Immature natural killer cell (primary cell): ENCODE results near the gene COX7A2. TPM values are rescaled to one million over a fixed set of nuclear protein-coding genes. Genes with fewer than 3 reads are reported as not detected.
A peak's percentile ranks its signal among the peaks of the same experiment; 100 is the strongest.

Experiments
- DNase-seq, 3 donors: peaks; one replicate each; pipeline ENCODE4 v3.0.0; 2022; ENCODE audit warnings: mixed read lengths in 1 of 3
- H3K27ac Mint-ChIP-seq, 6 donors: one replicate each; pipeline ENCODE4 v1.8.0; 2020; ENCODE audit warnings: mixed read lengths in 6 of 6, mild to moderate bottlenecking in 5 of 6, inconsistent platforms in 4 of 6, moderate library complexity in 3 of 6
- H3K27me3 Mint-ChIP-seq, 3 donors: one replicate each; pipeline ENCODE4 v1.8.0; 2020 to 2021; ENCODE audit warnings: low read depth in 3 of 3, mild to moderate bottlenecking in 3 of 3, mixed read lengths in 3 of 3, moderate library complexity in 3 of 3, inconsistent platforms in 1 of 3
- H3K36me3 Mint-ChIP-seq, 3 donors: one replicate each; pipeline ENCODE4 v1.8.0; 2020; ENCODE audit warnings: mixed read lengths in 3 of 3, inconsistent platforms in 2 of 3, mild to moderate bottlenecking in 2 of 3
- H3K4me1 Mint-ChIP-seq, 2 donors: one replicate each; pipeline ENCODE4 v1.8.0; 2020; ENCODE audit warnings: inconsistent platforms in 2 of 2, mild to moderate bottlenecking in 2 of 2, mixed read lengths in 2 of 2, moderate library complexity in 1 of 2
- H3K4me3 Mint-ChIP-seq, 5 donors: one replicate each; pipeline ENCODE4 v1.8.0; 2020; ENCODE audit warnings: mild to moderate bottlenecking in 5 of 5, mixed read lengths in 5 of 5, inconsistent platforms in 3 of 5, moderate library complexity in 3 of 5
- H3K9me3 Mint-ChIP-seq, 6 donors: one replicate each; pipeline ENCODE4 v1.8.0; 2020; ENCODE audit warnings: mild to moderate bottlenecking in 6 of 6, mixed read lengths in 6 of 6, inconsistent platforms in 4 of 6, moderate library complexity in 3 of 6
- polyA plus RNA-seq, 3 donors: library from polyadenylated mRNA; unstranded; fragments of 300-500 nt; fragmentation: Illumina TruSeq; gene quantifications; one replicate each; pipeline ENCODE4 v1.2.3, GENCODE V29; 2021

The COX7A2 gene
- polyA plus RNA-seq, 3 donors from 2014 or later, result 732 to 1,349 (median 964) TPM

- DNase-seq, result no peak
- no peak overlapping the region for H3K4me3 Mint-ChIP-seq
- H3K4me1 Mint-ChIP-seq, result no peaks in the 10 kb centered on the region
- H3K27ac Mint-ChIP-seq, result no peak overlapping the region
- H3K36me3 Mint-ChIP-seq, result no peaks in the 10 kb centered on the region
- H3K27me3 Mint-ChIP-seq, result peaks cover 3 to 19% (median 4%) of the 10 kb centered on the region in 3 donors
- H3K9me3 Mint-ChIP-seq, result no peaks in the 10 kb centered on the region
These were observed 19.2 kb downstream of the COX7A2 start for GRCh38 chr6:75224303-75224926.

- Mint-ChIP-seq H3K27me3 (peaks cover 0 to 23% (median 4%) of the 10 kb centered on the region in 3 donors), H3K9me3 (no peaks in the 10 kb centered on the region), H3K27ac (no peak overlapping the region), H3K36me3 (no peaks in the 10 kb centered on the region), H3K4me1 (no peaks in the 10 kb centered on the region), H3K4me3 (no peak overlapping the region)
- DNase-seq, result no peak
These were observed 20.2 kb downstream of the COX7A2 start for GRCh38 chr6:75223428-75223827.

- Mint-ChIP-seq H3K4me3 (no peak overlapping the region), H3K27ac (no peak overlapping the region), H3K36me3 (no peaks in the 10 kb centered on the region), H3K4me1 (no peaks in the 10 kb centered on the region), H3K9me3 (no peaks in the 10 kb centered on the region), H3K27me3 (peaks cover under 1 to 21% (median 2%) of the 10 kb centered on the region in 3 donors)
- DNase-seq, result no peak
These were observed 21.3 kb downstream of the COX7A2 start for GRCh38 chr6:75222261-75222660.

GRCh38 chr6:75221116-75221515, 22.5 kb downstream of the COX7A2 start:
- Mint-ChIP-seq H3K9me3 (no peaks in the 10 kb centered on the region), H3K27ac (no peak overlapping the region), H3K27me3 (peaks cover 3 to 21% (median 4%) of the 10 kb centered on the region in 3 donors), H3K36me3 (no peaks in the 10 kb centered on the region), H3K4me1 (no peaks in the 10 kb centered on the region), H3K4me3 (no peak overlapping the region)
- DNase-seq, result no peak

- DNase-seq, result no peak
- Mint-ChIP-seq H3K9me3 (no peaks in the 10 kb centered on the region), H3K4me3 (no peak overlapping the region), H3K27me3 (peaks cover 4 to 20% (median 5%) of the 10 kb centered on the region in 3 donors), H3K27ac (no peak overlapping the region), H3K4me1 (no peaks in the 10 kb centered on the region), H3K36me3 (no peaks in the 10 kb centered on the region)
These were observed 23.2 kb downstream of the COX7A2 start for GRCh38 chr6:75220357-75220756.

GRCh38 chr6:75219263-75219662, 24.3 kb downstream of the COX7A2 start:
- Mint-ChIP-seq H3K4me3 (no peak overlapping the region), H3K27me3 (peaks cover 4 to 17% (median 5%) of the 10 kb centered on the region in 3 donors), H3K27ac (no peak overlapping the region), H3K9me3 (no peaks in the 10 kb centered on the region), H3K4me1 (no peaks in the 10 kb centered on the region), H3K36me3 (no peaks in the 10 kb centered on the region)
- DNase-seq, result no peak

GRCh38 chr6:75217193-75217592, 26.4 kb downstream of the COX7A2 start:
- Mint-ChIP-seq H3K27ac (peak overlapping the region in 1 of 6 donors; percentile 64), H3K36me3 (no peaks in the 10 kb centered on the region), H3K27me3 (peaks cover 4 to 17% (median 7%) of the 10 kb centered on the region in 3 donors), H3K4me1 (no peaks in the 10 kb centered on the region), H3K4me3 (no peak overlapping the region), H3K9me3 (no peaks in the 10 kb centered on the region)
- no peak for DNase-seq

GRCh38 chr6:75215291-75215690, 28.3 kb downstream of the COX7A2 start:
- Mint-ChIP-seq H3K36me3 (no peaks in the 10 kb centered on the region), H3K9me3 (no peaks in the 10 kb centered on the region), H3K27me3 (peaks cover 4 to 15% (median 7%) of the 10 kb centered on the region in 3 donors), H3K4me3 (no peak overlapping the region), H3K4me1 (no peaks in the 10 kb centered on the region), H3K27ac (no peak overlapping the region)
- no peak for DNase-seq

GRCh38 chr6:75213732-75214131, 29.9 kb downstream of the COX7A2 start:
- Mint-ChIP-seq H3K4me3 (no peak overlapping the region), H3K9me3 (no peaks in the 10 kb centered on the region), H3K36me3 (no peaks in the 10 kb centered on the region), H3K4me1 (peaks cover 4 to 6% of the 10 kb centered on the region in 2 donors), H3K27ac (no peak overlapping the region), H3K27me3 (peaks cover 6 to 16% (median 10%) of the 10 kb centered on the region in 3 donors)
- DNase-seq, result no peak

- H3K9me3 Mint-ChIP-seq, result no peaks in the 10 kb centered on the region
- peaks cover 10 to 22% (median 16%) of the 10 kb centered on the region in 3 donors for H3K27me3 Mint-ChIP-seq
- H3K4me1 Mint-ChIP-seq, result peaks cover 11 to 12% of the 10 kb centered on the region in 2 donors
- no peak overlapping the region for H3K4me3 Mint-ChIP-seq
- DNase-seq, result no peak
- H3K36me3 Mint-ChIP-seq, result no peaks in the 10 kb centered on the region
- no peak overlapping the region for H3K27ac Mint-ChIP-seq
These were observed 30.5 kb downstream of the COX7A2 start for GRCh38 chr6:75213112-75213511.

- H3K9me3 Mint-ChIP-seq, result no peaks in the 10 kb centered on the region
- no peak for DNase-seq
- H3K27me3 Mint-ChIP-seq, result peaks cover 21 to 29% (median 23%) of the 10 kb centered on the region in 3 donors
- H3K27ac Mint-ChIP-seq, result no peak overlapping the region
- no peak overlapping the region for H3K4me3 Mint-ChIP-seq
- H3K36me3 Mint-ChIP-seq, result no peaks in the 10 kb centered on the region
- H3K4me1 Mint-ChIP-seq, result peaks cover 21 to 22% of the 10 kb centered on the region in 2 donors
These were observed 31.5 kb downstream of the COX7A2 start for GRCh38 chr6:75211920-75212590.

GRCh38 chr6:75210885-75211739, 32.5 kb downstream of the COX7A2 start:
- H3K4me3 Mint-ChIP-seq, result no peak overlapping the region
- peaks cover 27 to 28% of the 10 kb centered on the region in 2 donors for H3K4me1 Mint-ChIP-seq
- H3K27ac Mint-ChIP-seq, result no peak overlapping the region
- H3K27me3 Mint-ChIP-seq, result peaks cover 25 to 33% (median 26%) of the 10 kb centered on the region in 3 donors
- DNase-seq, result peak; percentile 33 to 57 (median 48)
- no peaks in the 10 kb centered on the region for H3K36me3 Mint-ChIP-seq
- no peaks in the 10 kb centered on the region for H3K9me3 Mint-ChIP-seq

- Mint-ChIP-seq H3K27ac (no peak overlapping the region), H3K9me3 (peaks cover 0 to 2% (median 0%) of the 10 kb centered on the region in 6 donors), H3K4me1 (peaks cover 40 to 42% of the 10 kb centered on the region in 2 donors), H3K36me3 (no peaks in the 10 kb centered on the region), H3K27me3 (peaks cover 27 to 42% (median 36%) of the 10 kb centered on the region in 3 donors), H3K4me3 (peak overlapping the region in 2 of 5 donors; percentile 73 to 74)
- DNase-seq, result no peak
These were observed 34.3 kb downstream of the COX7A2 start for GRCh38 chr6:75209184-75209723.
